HEK293 (cell line): ENCODE data around the gene NAA25.

Source experiments
- CTCF ChIP-seq: fragments of 450-650 bp; formaldehyde crosslinking; IDR thresholded peaks from 2 replicates; pipeline ENCODE4 v1.5.1; 2016; ENCODE audit warnings: missing biosample characterization, missing genetic modification characterization
- EGR2 ChIP-seq: fragments of 450-650 bp; formaldehyde crosslinking; IDR thresholded peaks from 2 replicates; pipeline ENCODE4 v1.5.1; 2016; ENCODE audit warnings: low read depth, missing biosample characterization, missing genetic modification characterization
- MYNN ChIP-seq: fragments of 450-650 bp; formaldehyde crosslinking; IDR thresholded peaks from 2 replicates; pipeline ENCODE4 v1.5.1; 2016; ENCODE audit warnings: missing biosample characterization, missing genetic modification characterization, borderline replicate concordance
- SP2 ChIP-seq: fragments of 450-650 bp; formaldehyde crosslinking; IDR thresholded peaks from 2 replicates; pipeline ENCODE4 v1.5.1; 2016; ENCODE audit warnings: missing biosample characterization, missing genetic modification characterization
- SP3 ChIP-seq: fragments of 450-650 bp; formaldehyde crosslinking; IDR thresholded peaks from 2 replicates; pipeline ENCODE4 v1.5.1; 2016; ENCODE audit warnings: missing biosample characterization, missing genetic modification characterization
- ZNF221 ChIP-seq: fragments of 450-650 bp; formaldehyde crosslinking; IDR thresholded peaks from 2 replicates; pipeline ENCODE4 v1.5.1; 2017; ENCODE audit warnings: missing biosample characterization, missing genetic modification characterization, borderline replicate concordance
- ZNF335 ChIP-seq: fragments of 450-650 bp; formaldehyde crosslinking; conservative IDR thresholded peaks from 2 replicates; pipeline ENCODE4 v1.5.1; 2016; ENCODE audit warnings: missing biosample characterization, missing genetic modification characterization
- TF ChIP-seq, protein P1 (sequence below): fragments of 450-650 bp; formaldehyde crosslinking; IDR thresholded peaks from 2 replicates; pipeline ENCODE4 v1.5.1; 2016; ENCODE audit warnings: missing biosample characterization, missing genetic modification characterization
- TF ChIP-seq, protein P2 (sequence below): fragments of 450-650 bp; formaldehyde crosslinking; IDR thresholded peaks from 2 replicates; pipeline ENCODE4 v1.5.1; 2016; ENCODE audit warnings: missing biosample characterization, missing genetic modification characterization

DNA sequence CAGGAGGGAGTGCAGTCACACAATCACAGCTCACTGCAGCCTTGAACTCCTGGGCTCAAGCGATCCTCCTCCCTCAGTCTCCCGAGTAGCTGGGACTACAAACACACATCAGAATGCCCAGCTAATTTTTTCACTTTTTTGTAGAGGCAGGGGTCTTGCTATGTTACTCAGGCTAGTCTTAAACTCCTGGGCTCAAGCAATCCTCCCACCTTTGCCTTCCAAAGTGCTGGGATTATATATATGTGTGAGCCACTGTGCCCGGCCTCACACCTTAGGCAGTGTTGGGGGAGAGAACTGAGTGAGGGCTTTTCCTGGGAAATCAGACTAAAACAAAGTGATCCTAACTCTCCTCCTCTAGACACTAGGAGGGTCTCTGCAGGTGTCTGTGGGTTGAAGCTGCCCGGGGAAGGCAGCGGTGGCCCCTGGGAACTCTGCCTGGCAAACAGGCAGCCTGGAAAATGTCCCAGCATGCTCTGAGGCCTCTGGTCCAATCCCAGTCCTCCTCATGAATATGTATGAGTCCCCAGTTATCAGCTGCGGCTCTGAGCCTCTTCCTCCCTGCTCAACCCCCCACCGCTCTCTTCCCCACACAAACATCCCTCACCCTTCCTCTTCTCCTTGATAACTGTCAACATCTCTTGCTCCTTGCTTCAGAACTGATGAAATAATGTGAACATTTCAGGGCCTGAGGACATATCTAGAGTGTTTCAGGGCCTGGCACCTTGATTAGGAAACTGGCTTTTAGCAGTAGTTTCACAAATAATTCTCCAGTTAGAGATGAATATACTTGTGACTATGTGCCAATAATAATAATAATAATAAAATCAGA, 7.9 kb upstream of the NAA25 start:
- TF ChIP-seq ZNF335 (peak; percentile 50), EGR2 (no peak), CTCF (tag by site-specific recombination) (no peak), ZNF221 (tag by site-specific recombination) (no peak), SP2 (no peak), MYNN (tag by site-specific recombination) (no peak), SP3 (tag by site-specific recombination) (no peak)
- TF ChIP-seq, protein P1, sequence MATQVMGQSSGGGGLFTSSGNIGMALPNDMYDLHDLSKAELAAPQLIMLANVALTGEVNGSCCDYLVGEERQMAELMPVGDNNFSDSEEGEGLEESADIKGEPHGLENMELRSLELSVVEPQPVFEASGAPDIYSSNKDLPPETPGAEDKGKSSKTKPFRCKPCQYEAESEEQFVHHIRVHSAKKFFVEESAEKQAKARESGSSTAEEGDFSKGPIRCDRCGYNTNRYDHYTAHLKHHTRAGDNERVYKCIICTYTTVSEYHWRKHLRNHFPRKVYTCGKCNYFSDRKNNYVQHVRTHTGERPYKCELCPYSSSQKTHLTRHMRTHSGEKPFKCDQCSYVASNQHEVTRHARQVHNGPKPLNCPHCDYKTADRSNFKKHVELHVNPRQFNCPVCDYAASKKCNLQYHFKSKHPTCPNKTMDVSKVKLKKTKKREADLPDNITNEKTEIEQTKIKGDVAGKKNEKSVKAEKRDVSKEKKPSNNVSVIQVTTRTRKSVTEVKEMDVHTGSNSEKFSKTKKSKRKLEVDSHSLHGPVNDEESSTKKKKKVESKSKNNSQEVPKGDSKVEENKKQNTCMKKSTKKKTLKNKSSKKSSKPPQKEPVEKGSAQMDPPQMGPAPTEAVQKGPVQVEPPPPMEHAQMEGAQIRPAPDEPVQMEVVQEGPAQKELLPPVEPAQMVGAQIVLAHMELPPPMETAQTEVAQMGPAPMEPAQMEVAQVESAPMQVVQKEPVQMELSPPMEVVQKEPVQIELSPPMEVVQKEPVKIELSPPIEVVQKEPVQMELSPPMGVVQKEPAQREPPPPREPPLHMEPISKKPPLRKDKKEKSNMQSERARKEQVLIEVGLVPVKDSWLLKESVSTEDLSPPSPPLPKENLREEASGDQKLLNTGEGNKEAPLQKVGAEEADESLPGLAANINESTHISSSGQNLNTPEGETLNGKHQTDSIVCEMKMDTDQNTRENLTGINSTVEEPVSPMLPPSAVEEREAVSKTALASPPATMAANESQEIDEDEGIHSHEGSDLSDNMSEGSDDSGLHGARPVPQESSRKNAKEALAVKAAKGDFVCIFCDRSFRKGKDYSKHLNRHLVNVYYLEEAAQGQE, result no peak
- TF ChIP-seq, protein P2, sequence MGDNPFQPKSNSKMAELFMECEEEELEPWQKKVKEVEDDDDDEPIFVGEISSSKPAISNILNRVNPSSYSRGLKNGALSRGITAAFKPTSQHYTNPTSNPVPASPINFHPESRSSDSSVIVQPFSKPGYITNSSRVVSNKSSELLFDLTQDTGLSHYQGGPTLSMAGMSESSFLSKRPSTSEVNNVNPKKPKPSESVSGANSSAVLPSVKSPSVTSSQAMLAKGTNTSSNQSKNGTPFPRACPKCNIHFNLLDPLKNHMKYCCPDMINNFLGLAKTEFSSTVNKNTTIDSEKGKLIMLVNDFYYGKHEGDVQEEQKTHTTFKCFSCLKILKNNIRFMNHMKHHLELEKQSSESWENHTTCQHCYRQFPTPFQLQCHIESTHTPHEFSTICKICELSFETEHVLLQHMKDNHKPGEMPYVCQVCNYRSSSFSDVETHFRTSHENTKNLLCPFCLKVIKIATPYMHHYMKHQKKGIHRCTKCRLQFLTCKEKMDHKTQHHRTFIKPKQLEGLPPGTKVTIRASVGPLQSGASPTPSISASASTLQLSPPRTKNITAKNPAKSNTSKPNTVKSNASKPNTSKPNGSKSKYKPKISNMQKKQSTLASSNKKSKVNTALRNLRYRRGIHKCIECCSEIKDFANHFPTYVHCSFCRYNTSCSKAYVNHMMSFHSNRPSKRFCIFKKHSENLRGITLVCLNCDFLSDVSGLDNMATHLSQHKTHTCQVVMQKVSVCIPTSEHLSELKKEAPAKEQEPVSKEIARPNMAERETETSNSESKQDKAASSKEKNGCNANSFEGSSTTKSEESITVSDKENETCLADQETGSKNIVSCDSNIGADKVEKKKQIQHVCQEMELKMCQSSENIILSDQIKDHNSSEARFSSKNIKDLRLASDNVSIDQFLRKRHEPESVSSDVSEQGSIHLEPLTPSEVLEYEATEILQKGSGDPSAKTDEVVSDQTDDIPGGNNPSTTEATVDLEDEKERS (tag by site-specific recombination), result no peak
